ENCODE data around the gene DROSHA. TPM values are rescaled to one million over a fixed set of nuclear protein-coding genes. Genes with fewer than 3 reads are reported as not detected.

DROSHA gene
- total RNA-seq, 2 donors from 2014 or later = 16.1 to 85.0 TPM

GRCh38 chr5:31382051-31382878, 149.6 kb downstream of the DROSHA start:
- Histone ChIP-seq H3K27ac (no peak overlapping the region), H3K36me3 (replicated peaks in 1 of 2; ENCODE audit: insufficient read depth in 1 of 2, low read depth in 2 of 2) (no peaks in the 10 kb centered on the region), H3K4me1 (no peaks in the 10 kb centered on the region), H3K27me3 (no peaks in the 10 kb centered on the region), H3K9me3 (no peaks in the 10 kb centered on the region), H3K4me3 (no peak overlapping the region)
- TF ChIP-seq CTCF (IDR thresholded peaks at IDR 0.05) (no peak), POLR2A (IDR thresholded peaks at IDR 0.05) (no peak)
- 35 to 52% methylated on average over 15 of the region's 15 CpGs for WGBS, 2 donors
- intact Hi-C loops (cut with DNase I) = no loop called here
- no peak for ATAC-seq
- no peak for DNase-seq

- H3K27ac ChIP-seq = no peak overlapping the region
- intact Hi-C loops (cut with DNase I) = no loop called here
- ATAC-seq (no peak), DNase-seq (no peak)
- TF ChIP-seq CTCF (IDR thresholded peaks at IDR 0.05) (no peak), POLR2A (IDR thresholded peaks at IDR 0.05) (no peak)
- no peaks in the 10 kb centered on the region for H3K4me1 ChIP-seq
- no peaks in the 10 kb centered on the region for H3K27me3 ChIP-seq
- no peaks in the 10 kb centered on the region for H3K36me3 ChIP-seq (replicated peaks in 1 of 2; ENCODE audit: insufficient read depth in 1 of 2, low read depth in 2 of 2)
- H3K4me3 ChIP-seq = no peak overlapping the region
- no peaks in the 10 kb centered on the region for H3K9me3 ChIP-seq
- 65 to 85% methylated on average over 4 of the region's 4 CpGs for WGBS, 2 donors
These were observed 150.6 kb downstream of the DROSHA start for GRCh38 chr5:31381299-31381698.

GRCh38 chr5:31380049-31380448, 151.8 kb downstream of the DROSHA start:
- WGBS, 2 donors = 64 to 69% methylated on average over 4 of the region's 4 CpGs

GRCh38 chr5:31378838-31379237, 153.1 kb downstream of the DROSHA start:
- Histone ChIP-seq H3K4me3 (no peak overlapping the region), H3K27me3 (no peaks in the 10 kb centered on the region), H3K36me3 (replicated peaks in 1 of 2; ENCODE audit: insufficient read depth in 1 of 2, low read depth in 2 of 2) (no peaks in the 10 kb centered on the region), H3K4me1 (no peaks in the 10 kb centered on the region), H3K9me3 (no peaks in the 10 kb centered on the region), H3K27ac (no peak overlapping the region)
- intact Hi-C loops (cut with DNase I) = no loop called here
- TF ChIP-seq POLR2A (IDR thresholded peaks at IDR 0.05) (no peak), CTCF (IDR thresholded peaks at IDR 0.05) (no peak)
- 54 to 62% methylated on average over 7 of the region's 7 CpGs for WGBS, 2 donors
- DNase-seq = no peak
- no peak for ATAC-seq

More at GRCh38 chr5:31380049-31380448, 151.8 kb downstream of the DROSHA start:
- no peaks in the 10 kb centered on the region for H3K27me3 ChIP-seq
- no peak for ATAC-seq
- TF ChIP-seq POLR2A (IDR thresholded peaks at IDR 0.05) (no peak), CTCF (IDR thresholded peaks at IDR 0.05) (no peak)
- intact Hi-C loops (cut with DNase I) = no loop called here
- H3K4me1 ChIP-seq = no peaks in the 10 kb centered on the region
- no peaks in the 10 kb centered on the region for H3K9me3 ChIP-seq
- no peak for DNase-seq
- H3K36me3 ChIP-seq (replicated peaks in 1 of 2; ENCODE audit: insufficient read depth in 1 of 2, low read depth in 2 of 2) = no peaks in the 10 kb centered on the region
- no peak overlapping the region for H3K27ac ChIP-seq
- H3K4me3 ChIP-seq = no peak overlapping the region

GRCh38 chr5:31378136-31378535, 153.8 kb downstream of the DROSHA start:
- Histone ChIP-seq H3K36me3 (replicated peaks in 1 of 2; ENCODE audit: insufficient read depth in 1 of 2, low read depth in 2 of 2) (no peaks in the 10 kb centered on the region), H3K27me3 (no peaks in the 10 kb centered on the region), H3K4me3 (no peak overlapping the region), H3K27ac (no peak overlapping the region), H3K4me1 (no peaks in the 10 kb centered on the region), H3K9me3 (no peaks in the 10 kb centered on the region)
- intact Hi-C loops (cut with DNase I) = no loop called here
- DNase-seq (no peak), ATAC-seq (no peak)
- TF ChIP-seq POLR2A (IDR thresholded peaks at IDR 0.05) = no peak
- TF ChIP-seq CTCF (IDR thresholded peaks at IDR 0.05) = no peak

All from body of pancreas (tissue), 4 donors.